HCT116 (cell line): ENCODE data around the gene PYGB. TPM values are rescaled to one million over a fixed set of nuclear protein-coding genes. Genes with fewer than 3 reads are reported as not detected.
A peak's percentile ranks its signal among the peaks of the same experiment; 100 is the strongest.

Source experiments
- ATAC-seq: fragments of 200-7000 bp; cut with Tn5 transposase; 2 replicates; pipeline ENCODE4 v1.9.1; 2020; ENCODE audit warnings: mild to moderate bottlenecking, moderate library complexity
- BruUV-seq: library from RNA; stranded (reverse); fragments of 400-500 nt; replicated peaks from 2 replicates; lab custom pipeline; 2021; lab: Mats Ljungman, UMichigan
- CTCF ChIA-PET: fragments of 300-600 bp; sonication (Branson Sonifier 250); formaldehyde crosslinking; loops from one replicate; lab custom pipeline; 2021; ENCODE audit warnings: antibody characterized with exemption; lab: Charles Lee
- POLR2A ChIA-PET: fragments of 300-600, 350-600 bp; sonication (Branson Sonifier 250); formaldehyde crosslinking; loops from one replicate; lab custom pipeline; 2021; ENCODE audit warnings: antibody characterized with exemption; lab: Charles Lee
- RAD21 ChIA-PET, 2 experiments: fragments of 300-600 bp; sonication (Branson Sonifier 250); formaldehyde crosslinking; loops; one replicate each; lab custom pipeline; 2023; ENCODE audit warnings: low total read pairs in 2 of 2; ENCODE audit not compliant: uncharacterized antibody in 2 of 2, unreplicated experiment in 2 of 2, low non-redundant PET in 1 of 2; lab: Charles Lee
- DNase-seq: peaks from one replicate; pipeline ENCODE4 v3.0.0-alpha.2; 2010; ENCODE audit warnings: low read depth, low spot score
- H2AFZ ChIP-seq: fragments of 200-600 bp; shearing (Covaris generic), sonication (generic); 2 replicates; pipeline ENCODE4 v1.6.1; 2017; ENCODE audit warnings: low read depth, mixed run types, mixed read lengths, antibody characterized with exemption, low read length; ENCODE audit not compliant: poor library complexity, severe bottlenecking
- H3K27ac ChIP-seq: 2 replicates; pipeline ENCODE4 v1.5.1; 2012; ENCODE audit warnings: low read depth, low read length
- H3K27me3 ChIP-seq: fragments of 200-600 bp; sonication (generic); 2 replicates; pipeline ENCODE4 v1.6.1; 2016; ENCODE audit warnings: mixed run types, low read length, mixed read lengths; ENCODE audit not compliant: insufficient read depth
- H3K36me3 ChIP-seq, 2 experiments: fragments of 200-500 bp in 1 of 2; fragments of 200-600 bp in 1 of 2; sonication (Bioruptor generic) in 1 of 2; sonication (generic) in 1 of 2; 2 replicates each; pipeline versions ENCODE4 v1.5.1 to v1.6.1; 2014 to 2016; ENCODE audit warnings: low read length in 2 of 2, inconsistent platforms in 1 of 2, mixed read lengths in 1 of 2, mixed run types in 1 of 2; ENCODE audit not compliant: insufficient read depth in 2 of 2, control insufficient read depth in 1 of 2
- H3K4me1 ChIP-seq, 2 experiments: fragments of 200-600 bp in 1 of 2; sonication (generic) in 1 of 2; 2 replicates each; pipeline versions ENCODE4 v1.5.1 to v1.6.1; 2012 to 2017; ENCODE audit warnings: low read length in 2 of 2, inconsistent platforms in 1 of 2, mild to moderate bottlenecking in 1 of 2, mixed read lengths in 1 of 2, mixed run types in 1 of 2, moderate library complexity in 1 of 2; ENCODE audit not compliant: insufficient read depth in 2 of 2, control insufficient read depth in 1 of 2
- H3K4me2 ChIP-seq: fragments of 200-600 bp; sonication (generic); 2 replicates; pipeline ENCODE4 v1.6.1; 2017; ENCODE audit warnings: mixed run types, low read length, mixed read lengths
- H3K4me3 ChIP-seq, 2 experiments: fragments of 200-600 bp in 1 of 2; sonication (generic) in 1 of 2; replicated peaks in 1 of 2; 2 replicates each; pipeline ENCODE4 v1.5.1; 2011 to 2016; ENCODE audit warnings: low read length in 2 of 2, control low read depth in 1 of 2, low read depth in 1 of 2, mild to moderate bottlenecking in 1 of 2, mixed read lengths in 1 of 2, mixed run types in 1 of 2
- H3K79me2 ChIP-seq: fragments of 200-600 bp; sonication (generic); 2 replicates; pipeline ENCODE4 v1.6.1; 2017; ENCODE audit warnings: mild to moderate bottlenecking, mixed run types, low read length, moderate library complexity, mixed read lengths; ENCODE audit not compliant: insufficient read depth
- H3K9ac ChIP-seq: fragments of 200-600 bp; sonication (generic); 2 replicates; pipeline ENCODE4 v1.6.1; 2016; ENCODE audit warnings: low read length, mixed read lengths
- H3K9me2 ChIP-seq: fragments of 200-600 bp; sonication (generic), shearing (Covaris generic); 2 replicates; pipeline ENCODE4 v1.6.1; 2017; ENCODE audit warnings: mixed run types, mild to moderate bottlenecking, moderate library complexity; ENCODE audit not compliant: insufficient read depth
- H3K9me3 ChIP-seq, 2 experiments: fragments of 200-500 bp in 1 of 2; fragments of 200-600 bp in 1 of 2; sonication (Bioruptor generic) in 1 of 2; sonication (generic) in 1 of 2; 2 replicates each; pipeline ENCODE4 v1.6.1; 2014 to 2017; ENCODE audit warnings: low read length in 2 of 2, mixed read lengths in 2 of 2, inconsistent platforms in 1 of 2, low read depth in 1 of 2, mild to moderate bottlenecking in 1 of 2, mixed run types in 1 of 2, moderate library complexity in 1 of 2; ENCODE audit not compliant: control insufficient read depth in 1 of 2, insufficient read depth in 1 of 2
- H4K20me1 ChIP-seq: fragments of 200-600 bp; sonication (generic), shearing (Covaris generic); 2 replicates; pipeline ENCODE4 v1.6.1; 2017; ENCODE audit warnings: mixed run types, mild to moderate bottlenecking, moderate library complexity; ENCODE audit not compliant: insufficient read depth
- CBX3 ChIP-seq: IDR thresholded peaks from 2 replicates; pipeline ENCODE4 v1.6.1; 2012; ENCODE audit warnings: low read depth
- CEBPB ChIP-seq: IDR thresholded peaks from 2 replicates; pipeline ENCODE4 v1.6.1; 2012; ENCODE audit warnings: low read depth
- JUND ChIP-seq: IDR thresholded peaks from 2 replicates; pipeline ENCODE4 v1.6.1; 2012
- POLR2A ChIP-seq: IDR thresholded peaks from 2 replicates; pipeline ENCODE4 v1.7.0; 2011; ENCODE audit warnings: borderline replicate concordance; ENCODE audit not compliant: insufficient read depth, insufficient read length; ENCODE audit errors: extremely low read depth
- POLR2AphosphoS5 ChIP-seq: IDR thresholded peaks from 2 replicates; pipeline ENCODE4 v1.6.1; 2011; ENCODE audit warnings: mild to moderate bottlenecking, low read depth, low read length, moderate library complexity
- RAD21 ChIP-seq: IDR thresholded peaks from 2 replicates; pipeline ENCODE4 v1.6.1; 2012; ENCODE audit warnings: low read depth, mild to moderate bottlenecking
- SRF ChIP-seq: IDR thresholded peaks from 2 replicates; pipeline ENCODE4 v1.6.1; 2012; ENCODE audit warnings: low read depth
- YY1 ChIP-seq: IDR thresholded peaks from 2 replicates; pipeline ENCODE4 v1.6.1; 2011; ENCODE audit warnings: low read length, low read depth, moderate library complexity, mild to moderate bottlenecking; ENCODE audit not compliant: insufficient replicate concordance; ENCODE audit errors: extremely low read depth
- intact Hi-C: fragments of 100-400 bp; cut with micrococcal nuclease; formaldehyde crosslinking; loops from 2 replicates; pipeline ENCODE4 v1.10.0; 2022
- total RNA-seq: library from RNA; stranded (reverse); gene quantifications from one replicate; pipeline ENCODE4 v1.2.1, GENCODE V29; 2021; ENCODE audit not compliant: unreplicated experiment
- TF ChIP-seq, protein P1 (sequence below), 3 experiments: fragments of 200-600 bp in 1 of 3; sonication (generic) in 1 of 3; IDR thresholded peaks in 2 of 3; conservative IDR thresholded peaks in 1 of 3; 2 replicates each; pipeline ENCODE4 v1.5.1; 2012 to 2017; ENCODE audit warnings: low read depth in 2 of 3, low read length in 2 of 3, antibody characterized with exemption in 1 of 3, borderline replicate concordance in 1 of 3, control low read depth in 1 of 3, mild to moderate bottlenecking in 1 of 3, mixed read lengths in 1 of 3, mixed run types in 1 of 3, moderate library complexity in 1 of 3; ENCODE audit not compliant: insufficient read depth in 1 of 3
- TF ChIP-seq, protein P2 (sequence below): IDR thresholded peaks from 2 replicates; pipeline ENCODE4 v1.6.1; 2012; ENCODE audit warnings: low read depth

The PYGB gene
- total RNA-seq, 1 experiment from 2014 or later, result 87.8 TPM

DNA sequence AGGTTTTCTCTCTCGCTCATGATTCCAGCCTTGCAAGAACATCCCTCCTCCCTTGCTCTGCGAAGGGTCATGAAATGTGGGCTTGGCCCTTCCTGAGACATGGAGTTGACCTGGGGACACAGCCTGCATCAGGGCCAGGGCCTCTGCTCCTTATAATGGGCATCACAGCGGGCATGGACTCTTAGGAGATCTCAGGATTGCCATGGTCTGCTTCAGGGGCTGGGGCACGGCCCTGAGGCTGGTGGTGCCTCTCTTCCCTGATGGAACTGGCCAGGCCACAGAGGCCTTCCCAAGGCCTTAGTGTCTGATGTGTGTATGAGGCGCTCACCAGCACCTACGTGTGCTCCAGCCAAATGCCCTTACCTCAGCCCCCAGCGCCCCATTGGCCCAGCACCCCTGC lies 28.5 kb upstream of the PYGB start:
- no peak for DNase-seq
- no TSS peak for BruUV-seq
- Histone ChIP-seq H3K4me3 (no peak overlapping the region), H3K27me3 (no peaks in the 10 kb centered on the region), H3K4me1 (peaks cover 15 to 22% of the 10 kb centered on the region in 2 experiments), H3K4me2 (no peak overlapping the region), H3K36me3 (peaks cover 7 to 18% of the 10 kb centered on the region in 2 experiments; a peak in 3 of 4 replicates), H3K79me2 (no peaks in the 10 kb centered on the region)
- no peak for TF ChIP-seq RAD21
- no peak for TF ChIP-seq POLR2A
- TF ChIP-seq CEBPB, result no peak
- no peak for TF ChIP-seq POLR2AphosphoS5
- TF ChIP-seq JUND, result no peak
- TF ChIP-seq CBX3, result no peak
- TF ChIP-seq, all 23 proteins: peak for 0
- Histone ChIP-seq H2AFZ (no peak overlapping the region), H3K27ac (no peak overlapping the region), H4K20me1 (no peaks in the 10 kb centered on the region), H3K9ac (no peak overlapping the region), H3K9me2 (no peaks in the 10 kb centered on the region), H3K9me3 (no peaks in the 10 kb centered on the region)
- POLR2A ChIA-PET, result no interaction called here
- CTCF ChIA-PET, result no interaction called here
- RAD21 ChIA-PET, result no interaction called here
- intact Hi-C loops, result no loop called here
- no peak for ATAC-seq

DNA sequence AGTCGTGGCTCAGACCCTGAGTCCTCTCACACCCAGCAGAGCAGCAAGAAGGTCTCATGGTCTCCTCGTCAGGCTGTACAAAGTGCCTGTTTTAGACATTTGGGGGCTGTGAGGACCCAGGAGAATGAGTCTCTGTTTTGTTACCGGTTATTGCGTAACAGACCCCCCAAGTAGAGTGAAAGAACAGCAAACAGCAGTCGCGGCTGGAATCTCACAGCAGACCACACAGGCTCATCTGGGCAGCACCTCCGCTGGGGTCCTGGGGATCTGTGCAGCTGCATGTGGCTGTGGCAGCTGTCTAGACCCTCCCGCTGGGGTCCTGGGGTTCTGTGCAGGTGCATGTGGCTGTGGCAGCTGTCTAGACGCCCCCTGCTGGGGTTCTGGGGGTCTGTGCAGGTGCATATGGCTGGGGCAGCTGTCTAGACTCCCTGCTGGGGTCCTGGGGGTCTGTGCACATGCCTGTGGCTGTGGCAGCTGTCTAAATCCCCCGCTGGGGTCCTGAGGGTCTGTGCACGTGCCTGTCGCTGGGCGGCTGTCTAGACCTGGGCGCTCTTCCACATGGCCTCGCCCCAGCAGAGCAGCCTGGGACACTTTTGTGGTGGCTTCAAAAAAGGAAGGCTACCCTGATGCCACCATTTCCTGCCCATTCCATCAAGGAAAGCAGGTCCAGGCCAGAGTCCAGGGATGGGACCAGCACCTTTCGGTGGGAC lies 27.7 kb upstream of the PYGB start:
- H2AFZ ChIP-seq, result no peak overlapping the region
- no TSS peak for BruUV-seq
- H3K27ac ChIP-seq, result no peak overlapping the region
- RAD21 ChIA-PET, result no interaction called here
- no peak overlapping the region for H3K4me3 ChIP-seq
- TF ChIP-seq, protein P1, sequence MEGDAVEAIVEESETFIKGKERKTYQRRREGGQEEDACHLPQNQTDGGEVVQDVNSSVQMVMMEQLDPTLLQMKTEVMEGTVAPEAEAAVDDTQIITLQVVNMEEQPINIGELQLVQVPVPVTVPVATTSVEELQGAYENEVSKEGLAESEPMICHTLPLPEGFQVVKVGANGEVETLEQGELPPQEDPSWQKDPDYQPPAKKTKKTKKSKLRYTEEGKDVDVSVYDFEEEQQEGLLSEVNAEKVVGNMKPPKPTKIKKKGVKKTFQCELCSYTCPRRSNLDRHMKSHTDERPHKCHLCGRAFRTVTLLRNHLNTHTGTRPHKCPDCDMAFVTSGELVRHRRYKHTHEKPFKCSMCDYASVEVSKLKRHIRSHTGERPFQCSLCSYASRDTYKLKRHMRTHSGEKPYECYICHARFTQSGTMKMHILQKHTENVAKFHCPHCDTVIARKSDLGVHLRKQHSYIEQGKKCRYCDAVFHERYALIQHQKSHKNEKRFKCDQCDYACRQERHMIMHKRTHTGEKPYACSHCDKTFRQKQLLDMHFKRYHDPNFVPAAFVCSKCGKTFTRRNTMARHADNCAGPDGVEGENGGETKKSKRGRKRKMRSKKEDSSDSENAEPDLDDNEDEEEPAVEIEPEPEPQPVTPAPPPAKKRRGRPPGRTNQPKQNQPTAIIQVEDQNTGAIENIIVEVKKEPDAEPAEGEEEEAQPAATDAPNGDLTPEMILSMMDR (IDR thresholded peaks at IDR 0.05 in 2 of 3, conservative IDR thresholded peaks at IDR 0.05 in 1 of 3; ENCODE audit: borderline replicate concordance in 1 of 3, insufficient read depth in 1 of 3, low read depth in 2 of 3, low read length in 2 of 3), result peak in 2 of 3 experiments; percentile 47 to 58; a peak in 4 of 6 replicates
- TF ChIP-seq SRF (no peak), YY1 (no peak)
- TF ChIP-seq, protein P2, sequence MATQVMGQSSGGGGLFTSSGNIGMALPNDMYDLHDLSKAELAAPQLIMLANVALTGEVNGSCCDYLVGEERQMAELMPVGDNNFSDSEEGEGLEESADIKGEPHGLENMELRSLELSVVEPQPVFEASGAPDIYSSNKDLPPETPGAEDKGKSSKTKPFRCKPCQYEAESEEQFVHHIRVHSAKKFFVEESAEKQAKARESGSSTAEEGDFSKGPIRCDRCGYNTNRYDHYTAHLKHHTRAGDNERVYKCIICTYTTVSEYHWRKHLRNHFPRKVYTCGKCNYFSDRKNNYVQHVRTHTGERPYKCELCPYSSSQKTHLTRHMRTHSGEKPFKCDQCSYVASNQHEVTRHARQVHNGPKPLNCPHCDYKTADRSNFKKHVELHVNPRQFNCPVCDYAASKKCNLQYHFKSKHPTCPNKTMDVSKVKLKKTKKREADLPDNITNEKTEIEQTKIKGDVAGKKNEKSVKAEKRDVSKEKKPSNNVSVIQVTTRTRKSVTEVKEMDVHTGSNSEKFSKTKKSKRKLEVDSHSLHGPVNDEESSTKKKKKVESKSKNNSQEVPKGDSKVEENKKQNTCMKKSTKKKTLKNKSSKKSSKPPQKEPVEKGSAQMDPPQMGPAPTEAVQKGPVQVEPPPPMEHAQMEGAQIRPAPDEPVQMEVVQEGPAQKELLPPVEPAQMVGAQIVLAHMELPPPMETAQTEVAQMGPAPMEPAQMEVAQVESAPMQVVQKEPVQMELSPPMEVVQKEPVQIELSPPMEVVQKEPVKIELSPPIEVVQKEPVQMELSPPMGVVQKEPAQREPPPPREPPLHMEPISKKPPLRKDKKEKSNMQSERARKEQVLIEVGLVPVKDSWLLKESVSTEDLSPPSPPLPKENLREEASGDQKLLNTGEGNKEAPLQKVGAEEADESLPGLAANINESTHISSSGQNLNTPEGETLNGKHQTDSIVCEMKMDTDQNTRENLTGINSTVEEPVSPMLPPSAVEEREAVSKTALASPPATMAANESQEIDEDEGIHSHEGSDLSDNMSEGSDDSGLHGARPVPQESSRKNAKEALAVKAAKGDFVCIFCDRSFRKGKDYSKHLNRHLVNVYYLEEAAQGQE, result no peak
- intact Hi-C loops, result no loop called here
- no peaks in the 10 kb centered on the region for H3K9me3 ChIP-seq
- H4K20me1 ChIP-seq, result no peaks in the 10 kb centered on the region
- no peak overlapping the region for H3K4me2 ChIP-seq
- H3K36me3 ChIP-seq, result peaks cover 4 to 15% of the 10 kb centered on the region in 2 experiments; a peak in 3 of 4 replicates
- no peaks in the 10 kb centered on the region for H3K79me2 ChIP-seq
- no peaks in the 10 kb centered on the region for H3K9me2 ChIP-seq
- DNase-seq (no peak), ATAC-seq (no peak)
- no peak overlapping the region for H3K9ac ChIP-seq
- H3K27me3 ChIP-seq, result no peaks in the 10 kb centered on the region
- H3K4me1 ChIP-seq, result peaks cover 15 to 22% of the 10 kb centered on the region in 2 experiments
- CTCF ChIA-PET, result interaction anchor here (1.4 kb wide), 1 partner anchor 226 kb away, joined by 3 read pairs; no protein-coding TSS in a partner anchor
- POLR2A ChIA-PET, result no interaction called here
